Transverse colon (tissue), 4 donors: Measurements from ENCODE around the gene APIP.

Source experiments
- EP300 ChIP-seq: sonication (generic); formaldehyde crosslinking; IDR thresholded peaks from one replicate; pipeline ENCODE4 v1.6.1; 2017; ENCODE audit warnings: antibody characterized with exemption, low read depth
- POLR2A ChIP-seq: fragments of 450-650 bp; IDR thresholded peaks from one replicate; pipeline ENCODE4 v1.6.1; 2016; ENCODE audit warnings: antibody characterized with exemption, mild to moderate bottlenecking, moderate library complexity
- POLR2AphosphoS5 ChIP-seq, 3 donors: sonication (generic); formaldehyde crosslinking; IDR thresholded peaks; one replicate each; pipeline ENCODE4 v1.6.1; 2016; ENCODE audit warnings: antibody characterized with exemption in 3 of 3
- TF ChIP-seq, protein P1 (sequence below), 5 experiments: fragments of 200-600 bp in 3 of 5; fragments of 450-650 bp in 2 of 5; sonication (generic) in 3 of 5; IDR thresholded peaks; 1 replicate in 2 of 5; 2 replicates in 3 of 5; pipeline ENCODE4 v1.5.1; 2016 to 2017; ENCODE audit warnings: antibody characterized with exemption in 5 of 5, inconsistent platforms in 3 of 5, mild to moderate bottlenecking in 2 of 5, moderate library complexity in 1 of 5

DNA sequence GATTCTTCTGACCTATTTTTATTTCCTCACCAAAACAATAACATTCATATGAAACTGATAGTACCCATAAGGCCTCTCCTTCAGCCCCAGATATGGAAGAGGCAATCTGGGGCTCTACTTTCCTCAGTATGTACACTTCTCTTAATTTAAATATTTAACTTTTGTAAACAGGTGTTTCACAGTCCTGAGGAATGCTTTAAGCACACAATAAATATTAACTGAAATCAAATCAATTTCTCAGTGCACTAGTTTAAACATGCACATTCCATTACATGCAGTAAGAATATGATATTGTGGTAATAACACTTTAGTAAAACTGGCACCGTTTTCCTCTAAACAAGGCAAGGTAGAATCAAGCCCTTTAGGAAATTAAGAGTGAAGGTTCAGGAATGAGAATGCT lies 28.9 kb downstream of the APIP start:
- TF ChIP-seq, protein P1, sequence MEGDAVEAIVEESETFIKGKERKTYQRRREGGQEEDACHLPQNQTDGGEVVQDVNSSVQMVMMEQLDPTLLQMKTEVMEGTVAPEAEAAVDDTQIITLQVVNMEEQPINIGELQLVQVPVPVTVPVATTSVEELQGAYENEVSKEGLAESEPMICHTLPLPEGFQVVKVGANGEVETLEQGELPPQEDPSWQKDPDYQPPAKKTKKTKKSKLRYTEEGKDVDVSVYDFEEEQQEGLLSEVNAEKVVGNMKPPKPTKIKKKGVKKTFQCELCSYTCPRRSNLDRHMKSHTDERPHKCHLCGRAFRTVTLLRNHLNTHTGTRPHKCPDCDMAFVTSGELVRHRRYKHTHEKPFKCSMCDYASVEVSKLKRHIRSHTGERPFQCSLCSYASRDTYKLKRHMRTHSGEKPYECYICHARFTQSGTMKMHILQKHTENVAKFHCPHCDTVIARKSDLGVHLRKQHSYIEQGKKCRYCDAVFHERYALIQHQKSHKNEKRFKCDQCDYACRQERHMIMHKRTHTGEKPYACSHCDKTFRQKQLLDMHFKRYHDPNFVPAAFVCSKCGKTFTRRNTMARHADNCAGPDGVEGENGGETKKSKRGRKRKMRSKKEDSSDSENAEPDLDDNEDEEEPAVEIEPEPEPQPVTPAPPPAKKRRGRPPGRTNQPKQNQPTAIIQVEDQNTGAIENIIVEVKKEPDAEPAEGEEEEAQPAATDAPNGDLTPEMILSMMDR (IDR thresholded peaks at IDR 0.05), result no peak
- TF ChIP-seq EP300 (no peak), POLR2AphosphoS5 (IDR thresholded peaks at IDR 0.05) (no peak), POLR2A (no peak)
